ENCODE data around the gene PTPRT.

The PTPRT gene

GRCh38 chr20:42974347-42974746 is 215.4 kb downstream of the PTPRT start:
- no peak for DNase-seq (ENCODE audit: low spot score)

DNA sequence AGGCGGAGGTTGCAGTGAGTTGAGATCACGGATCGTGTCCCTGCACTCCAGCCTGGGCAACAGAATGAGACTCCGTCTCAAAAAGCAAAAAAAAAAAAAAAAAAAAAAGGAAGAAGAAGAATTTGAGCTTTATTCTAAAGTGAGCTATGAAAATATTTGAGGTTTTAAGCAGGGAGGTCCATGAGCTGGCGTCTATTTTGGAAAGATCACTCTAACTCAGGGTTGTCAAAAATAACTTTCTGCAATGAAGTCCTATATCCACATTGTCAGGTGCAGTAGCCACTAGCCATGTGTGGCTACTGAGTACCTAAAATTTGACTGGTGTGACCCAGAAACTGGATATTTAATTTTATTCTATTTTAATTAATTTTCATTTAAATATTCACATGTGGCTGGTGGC is 217.1 kb downstream of the PTPRT start:
- DNase-seq (ENCODE audit: low spot score): no peak

- no peak for DNase-seq (ENCODE audit: low spot score)
These were observed 221.0 kb downstream of the PTPRT start for GRCh38 chr20:42968746-42969145.

DNA sequence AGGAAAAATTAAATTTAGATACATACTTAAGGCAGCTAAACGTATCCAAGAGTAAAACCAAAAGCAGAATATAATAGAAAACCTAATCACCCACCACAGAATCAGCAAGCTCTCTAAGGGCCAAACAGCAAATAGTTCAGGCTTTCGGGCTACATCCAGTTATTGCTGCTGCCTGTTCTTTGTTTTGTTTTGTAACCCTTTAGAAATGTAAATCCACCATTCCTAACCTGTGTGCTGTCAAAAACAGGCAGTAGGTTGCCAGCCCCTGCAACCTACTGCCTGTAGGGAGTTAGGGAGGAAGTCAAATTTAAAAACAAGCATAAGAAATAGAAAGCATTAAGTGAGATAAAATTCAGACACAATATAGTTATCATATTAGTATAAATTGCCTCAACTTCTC is 225.9 kb downstream of the PTPRT start:
- DNase-seq (ENCODE audit: low spot score): peak; percentile 10

DNA sequence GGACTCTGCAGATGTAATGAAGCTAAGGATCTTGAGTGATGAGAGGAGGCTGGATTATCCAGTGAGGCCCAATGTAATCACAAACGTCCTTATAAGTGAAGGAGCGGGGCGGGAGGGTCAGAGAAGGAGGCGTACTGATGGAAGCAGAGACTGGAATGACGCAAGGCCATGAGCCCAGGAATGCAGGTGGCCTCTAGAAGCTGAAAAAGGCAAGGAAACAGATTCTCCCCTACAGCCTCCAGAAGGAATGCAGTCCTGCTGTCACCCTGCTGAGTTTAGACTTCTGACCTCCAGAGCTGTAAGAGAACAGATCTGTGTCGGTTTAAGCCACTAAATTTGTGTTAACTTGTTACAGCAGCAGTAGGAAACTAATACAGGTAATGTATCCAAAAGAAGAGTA is 227.9 kb downstream of the PTPRT start:
- no peak for DNase-seq (ENCODE audit: low spot score)

GRCh38 chr20:42959996-42960395 is 229.7 kb downstream of the PTPRT start:
- DNase-seq (ENCODE audit: low spot score): no peak

DNA sequence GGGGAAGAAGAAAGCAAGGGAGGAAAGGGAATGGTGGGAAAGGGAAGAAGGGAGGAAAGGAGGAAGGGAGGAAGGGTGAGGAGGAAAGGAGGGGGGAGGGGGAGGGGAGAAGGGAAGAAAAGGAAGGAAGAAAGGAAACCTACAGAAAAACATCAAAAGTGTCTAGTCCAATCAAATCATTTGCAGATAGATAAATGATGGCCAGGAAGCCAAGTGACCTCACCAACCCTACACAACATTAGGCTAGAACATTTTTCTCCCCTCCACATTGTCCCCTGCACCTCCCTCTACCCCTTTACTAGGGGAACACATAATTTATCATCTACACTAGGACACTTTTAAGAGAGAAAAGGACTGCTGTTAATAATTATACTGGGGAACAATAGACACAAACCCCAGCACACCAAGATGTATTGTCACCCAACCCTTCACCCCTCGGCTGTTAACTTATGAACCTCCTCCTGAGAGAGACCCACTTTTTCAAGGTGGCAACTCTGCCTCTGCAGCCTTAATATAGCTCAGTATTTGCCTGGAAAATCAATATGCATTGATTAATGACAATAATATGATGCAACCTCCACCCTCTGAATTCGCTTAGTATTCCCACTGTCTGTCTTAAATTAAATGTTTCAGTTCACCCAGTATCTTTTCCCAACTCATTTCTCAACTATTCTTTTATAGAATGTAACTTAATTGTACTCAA is 231.2 kb downstream of the PTPRT start:
- no peak for DNase-seq (ENCODE audit: low spot score)

GRCh38 chr20:42957704-42958095 is 232.0 kb downstream of the PTPRT start:
- no peak for DNase-seq (ENCODE audit: low spot score)

DNA sequence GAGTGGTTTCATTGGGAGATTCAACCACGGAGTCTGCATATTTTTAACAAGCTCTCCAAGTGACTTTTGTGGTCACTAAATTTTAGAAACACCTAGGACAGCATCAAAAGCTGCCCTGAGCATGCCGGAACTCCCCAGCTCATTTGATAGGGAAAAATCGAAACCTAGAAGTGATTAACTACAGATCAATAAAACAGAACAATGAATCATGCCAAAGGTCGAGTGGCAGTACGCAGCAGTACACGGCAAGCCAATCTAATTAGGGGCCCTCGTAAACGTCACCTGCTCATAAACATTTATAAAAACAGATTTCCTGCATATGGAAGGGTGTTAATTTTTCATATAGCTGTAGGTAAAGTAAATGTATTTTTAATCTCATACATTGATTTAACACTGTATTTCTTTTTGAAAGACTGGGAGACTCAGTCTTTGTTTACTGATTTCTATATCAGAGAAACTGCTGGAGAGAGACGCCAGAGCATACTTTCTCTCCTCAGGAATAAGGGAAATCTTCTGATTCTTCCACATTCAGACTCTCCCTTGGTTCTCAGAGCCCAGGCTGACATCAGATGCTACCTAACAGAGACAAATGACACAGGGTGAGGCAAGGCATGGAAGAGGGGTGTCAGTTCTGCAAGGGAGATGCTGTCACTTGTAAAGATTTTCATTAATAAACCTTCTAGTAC is 232.5 kb downstream of the PTPRT start:
- no peak for DNase-seq (ENCODE audit: low spot score)

GRCh38 chr20:42955713-42956112 is 234.0 kb downstream of the PTPRT start:
- DNase-seq (ENCODE audit: low spot score): no peak

DNA sequence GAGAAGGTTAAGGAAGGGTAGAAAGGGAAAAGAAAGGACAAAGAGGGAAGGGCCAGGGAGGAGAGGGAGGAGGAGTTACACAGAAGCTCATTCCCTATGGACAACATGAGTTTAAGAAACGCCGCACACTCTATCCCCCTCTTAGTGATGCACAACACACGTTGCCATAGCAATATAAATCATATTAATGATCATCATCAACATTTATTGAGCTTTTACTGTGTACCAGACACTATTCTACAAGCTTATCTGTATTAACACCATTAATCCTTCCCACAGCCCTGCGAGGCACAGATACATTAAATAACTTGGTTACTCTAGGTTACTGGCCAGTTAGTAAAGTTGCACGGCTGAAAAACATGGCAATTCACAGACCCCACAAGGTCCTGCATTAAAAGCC is 234.8 kb downstream of the PTPRT start:
- DNase-seq (ENCODE audit: low spot score): no peak

DNA sequence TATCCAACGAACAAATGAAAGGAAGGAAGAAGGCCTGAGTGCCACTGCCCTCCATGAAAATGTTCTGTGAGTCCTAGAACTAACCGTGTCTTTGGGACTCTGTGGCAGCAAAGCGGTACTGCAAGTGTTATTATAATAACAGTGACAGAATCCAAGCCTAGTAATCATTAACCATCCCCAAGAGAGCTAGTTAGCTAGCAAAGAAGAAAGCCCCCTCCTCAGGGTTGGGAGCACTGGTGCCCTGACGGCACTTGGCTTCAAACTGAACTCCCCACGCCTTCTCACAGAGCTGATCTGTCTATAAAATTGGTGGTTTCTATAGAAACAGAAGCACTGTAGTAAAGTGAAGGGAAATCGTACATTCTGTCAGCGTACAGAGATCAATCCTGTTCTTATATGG is 239.8 kb downstream of the PTPRT start:
- no peak for DNase-seq (ENCODE audit: low spot score)

DNA sequence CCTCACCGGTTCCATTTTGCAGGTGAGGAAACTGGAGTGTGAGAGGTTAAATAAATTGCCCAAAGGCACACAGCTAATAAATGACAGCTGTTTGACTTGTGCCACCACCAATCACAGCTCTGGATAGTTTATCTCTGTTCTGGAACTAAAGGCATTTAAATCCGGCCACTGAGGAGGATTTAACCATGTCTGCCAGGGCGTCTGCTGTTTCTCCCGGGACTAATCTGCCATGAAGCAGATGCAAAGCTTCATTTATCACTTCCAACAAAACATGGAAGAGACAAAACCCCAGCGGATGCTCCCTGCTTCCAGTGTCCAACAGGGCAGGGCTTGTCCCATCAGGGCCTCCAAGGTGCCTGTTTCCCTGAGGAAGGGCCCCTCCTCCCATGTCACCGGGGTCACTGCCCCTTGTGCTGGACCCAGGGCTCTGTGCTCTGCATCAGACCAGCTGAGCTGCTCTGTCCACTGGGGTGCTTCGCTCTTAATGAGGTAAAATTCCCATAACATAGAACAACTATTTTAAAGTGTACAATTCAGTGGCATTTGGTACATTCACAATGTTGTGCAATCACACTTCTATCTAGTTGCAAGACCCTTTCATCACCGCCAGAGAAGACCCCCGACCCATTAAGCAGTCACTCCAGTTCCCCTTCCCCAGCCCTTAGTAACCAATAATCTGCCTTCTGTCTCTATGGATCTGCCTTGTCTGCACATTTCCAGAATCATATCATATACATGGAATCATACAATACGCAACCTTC is 244.3 kb downstream of the PTPRT start:
- no peak for DNase-seq (ENCODE audit: low spot score)

DNA sequence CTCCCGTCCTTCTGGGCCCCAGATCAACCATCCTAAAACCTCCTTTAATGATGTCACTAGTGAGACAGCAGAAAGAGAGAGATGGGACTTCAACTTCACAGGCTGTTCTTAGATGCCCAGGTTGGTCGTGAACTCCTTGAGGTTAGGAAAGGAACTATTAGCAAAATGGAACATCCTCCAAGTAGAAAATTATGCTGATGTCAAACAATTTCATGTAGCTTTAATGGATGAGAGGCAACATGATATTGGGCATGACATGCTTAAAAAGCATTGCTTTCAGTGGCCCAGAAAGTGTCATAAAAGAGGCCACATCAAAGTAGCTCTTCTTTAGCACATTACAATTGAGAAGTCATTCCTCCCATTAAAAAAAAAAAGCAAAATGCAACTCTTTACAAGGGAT is 248.1 kb downstream of the PTPRT start:
- no peak for DNase-seq (ENCODE audit: low spot score)

DNA sequence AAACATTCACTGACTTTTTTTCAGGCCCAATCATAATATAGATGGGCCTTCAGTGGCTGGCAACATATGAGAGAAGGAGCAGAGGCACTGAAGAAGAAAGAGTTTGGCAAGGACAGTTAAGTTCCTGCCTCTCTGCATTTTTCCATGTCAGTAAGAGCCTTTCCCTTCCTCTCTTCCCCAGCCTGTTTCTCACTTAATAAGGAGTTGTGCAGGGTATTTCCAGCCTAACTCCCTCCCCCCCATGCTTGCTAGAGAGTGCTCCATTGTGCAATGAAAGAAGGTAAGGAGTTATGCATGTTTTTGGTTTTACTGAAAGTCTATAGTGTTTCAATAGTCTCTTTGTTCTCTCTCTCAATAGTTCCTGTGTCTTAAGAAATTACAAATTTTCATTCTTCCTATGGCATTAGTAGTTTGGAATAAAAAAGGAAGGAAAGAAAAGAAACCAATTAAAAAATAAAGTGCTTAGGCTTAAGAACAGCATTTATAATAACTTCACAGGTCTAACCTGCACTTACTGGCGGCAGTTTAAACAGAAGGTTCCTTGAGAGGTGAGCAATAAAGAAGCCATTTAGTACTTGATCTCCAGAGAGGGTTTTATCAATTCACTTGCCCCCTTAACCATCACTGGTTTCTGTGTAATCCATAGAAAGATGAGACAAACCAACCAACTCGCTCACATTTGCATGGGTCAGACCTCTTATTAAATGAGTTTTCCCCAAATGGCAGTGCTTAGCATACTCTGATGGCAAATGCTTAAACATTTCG is 251.1 kb downstream of the PTPRT start:
- no peak for DNase-seq (ENCODE audit: low spot score)

DNA sequence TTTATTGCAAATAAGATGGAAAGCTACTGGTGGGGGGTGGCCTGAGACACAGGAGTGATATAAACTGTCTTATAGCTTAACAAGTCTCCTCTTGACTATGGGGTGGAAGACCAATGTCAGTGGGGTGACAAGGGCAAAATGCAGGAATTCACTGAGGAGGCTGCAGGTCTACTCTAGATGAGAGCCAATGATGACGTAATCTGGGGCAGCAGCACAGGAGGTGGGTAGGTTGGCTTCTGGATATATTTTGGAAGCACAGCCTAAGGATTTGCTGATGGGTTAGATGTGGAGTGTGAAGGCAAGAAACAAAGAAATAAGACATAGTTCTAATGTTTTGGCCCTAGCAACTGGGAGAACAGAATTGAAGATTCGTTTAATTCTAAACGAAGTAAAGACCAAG is 253.2 kb downstream of the PTPRT start:
- DNase-seq (ENCODE audit: low spot score): no peak

DNA sequence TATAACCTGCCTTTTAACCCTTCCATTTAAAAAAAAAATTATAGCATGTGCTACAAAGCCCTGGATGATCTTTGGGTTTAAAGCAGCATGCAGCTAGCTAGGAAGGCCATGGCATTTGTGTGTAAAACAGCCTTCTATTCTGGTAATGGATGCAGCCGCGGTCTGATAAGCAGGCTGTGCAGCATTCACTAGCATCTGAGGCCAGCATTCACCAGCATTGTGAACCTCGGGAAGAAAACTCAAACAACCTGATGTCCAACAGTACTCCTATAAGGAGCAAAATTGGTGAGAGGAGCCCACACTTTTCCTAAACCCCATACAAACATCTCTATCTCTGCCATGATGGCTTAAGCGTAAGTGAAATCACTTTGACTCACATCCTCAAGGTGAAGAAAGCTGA is 265.5 kb downstream of the PTPRT start:
- DNase-seq (ENCODE audit: low spot score): no peak

DNA sequence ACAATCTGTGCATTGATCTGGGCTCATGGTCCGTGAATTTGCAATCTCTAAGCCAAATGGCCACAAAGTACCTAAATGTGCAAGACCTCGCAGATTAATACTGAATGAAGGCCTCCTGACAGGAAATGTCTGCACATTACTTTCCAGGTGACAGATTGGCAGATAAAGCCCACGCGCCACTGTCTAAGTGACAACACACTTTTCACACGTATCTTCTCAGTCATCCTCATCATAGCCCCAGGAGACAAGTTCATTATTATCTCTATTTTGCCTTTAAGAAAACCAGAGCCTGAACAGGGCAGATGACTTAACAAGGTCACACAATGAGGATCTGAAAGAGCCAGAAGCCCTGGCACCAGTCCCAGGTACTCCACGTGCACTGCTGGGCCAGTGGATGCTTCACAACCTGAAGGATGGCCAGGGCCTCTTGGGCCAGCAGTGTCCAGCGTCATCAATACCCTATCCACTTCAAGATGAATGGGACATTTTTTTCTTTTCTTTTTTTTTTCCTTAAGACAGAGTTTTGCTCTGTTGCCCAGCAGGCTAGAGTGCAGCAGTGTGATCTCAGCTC is 266.3 kb downstream of the PTPRT start:
- no peak for DNase-seq (ENCODE audit: low spot score)

- no peak for DNase-seq (ENCODE audit: low spot score)
These were observed 268.9 kb downstream of the PTPRT start for GRCh38 chr20:42920776-42921175.

- DNase-seq (ENCODE audit: low spot score): no peak
These were observed 270.4 kb downstream of the PTPRT start for GRCh38 chr20:42919316-42919715.

DNA sequence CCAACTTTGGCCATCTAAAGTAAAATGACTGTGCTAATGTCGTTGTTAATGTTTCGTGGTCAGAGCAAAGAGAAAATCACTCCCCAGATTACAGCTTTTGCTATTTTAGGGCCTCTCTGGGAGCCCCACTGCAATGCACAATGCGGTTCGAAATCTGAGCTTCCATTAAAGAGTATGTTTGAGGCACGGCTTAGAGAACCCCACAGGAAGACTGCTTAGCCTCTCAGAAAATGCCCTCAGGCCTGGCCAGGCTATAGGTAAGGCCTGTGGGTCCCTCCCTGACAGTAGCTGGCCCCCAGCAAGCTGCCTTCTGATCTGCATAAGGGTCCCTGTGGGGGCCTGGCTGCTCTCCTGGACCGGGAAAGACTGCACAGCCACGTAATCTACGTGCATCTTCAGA is 274.6 kb downstream of the PTPRT start:
- no peak for DNase-seq (ENCODE audit: low spot score)

- no peak for DNase-seq (ENCODE audit: low spot score)
These were observed 275.4 kb downstream of the PTPRT start for GRCh38 chr20:42914302-42914701.
